Liver (tissue), 9 donors: ENCODE results near the gene LHFPL2. TPM values are rescaled to one million over a fixed set of nuclear protein-coding genes. Genes with fewer than 3 reads are reported as not detected.

Experiments
- DNase-seq: peaks from one replicate; pipeline ENCODE4 v3.0.0-alpha.2; 2017; ENCODE audit warnings: low spot score
- H3K27ac ChIP-seq, 2 donors: one replicate each; pipeline ENCODE4 v1.7.0; 2013; ENCODE audit warnings: inconsistent platforms in 2 of 2, low read length in 2 of 2, control low read depth in 1 of 2, low read depth in 1 of 2, mild to moderate bottlenecking in 1 of 2
- H3K27me3 ChIP-seq, 4 donors: one replicate each; pipeline versions ENCODE4 v1.6.1 to v1.7.0; 2013; ENCODE audit warnings: low read length in 3 of 4, inconsistent platforms in 1 of 4, mild to moderate bottlenecking in 1 of 4, moderate library complexity in 1 of 4; ENCODE audit not compliant: control insufficient read depth in 4 of 4, insufficient read depth in 4 of 4
- H3K36me3 ChIP-seq, 4 donors: one replicate each; pipeline versions ENCODE4 v1.6.1 to v1.7.0; 2013; ENCODE audit warnings: low read length in 3 of 4, mild to moderate bottlenecking in 3 of 4, low read depth in 1 of 4, moderate library complexity in 1 of 4; ENCODE audit not compliant: control insufficient read depth in 4 of 4, insufficient read depth in 3 of 4
- H3K4me1 ChIP-seq, 4 donors: one replicate each; pipeline versions ENCODE4 v1.6.1 to v1.7.0; 2013; ENCODE audit warnings: low read length in 3 of 4, mild to moderate bottlenecking in 3 of 4, moderate library complexity in 1 of 4; ENCODE audit not compliant: control insufficient read depth in 4 of 4, insufficient read depth in 4 of 4
- H3K4me3 ChIP-seq, 3 donors: one replicate each; pipeline versions ENCODE4 v1.6.1 to v1.7.0; 2013; ENCODE audit warnings: low read length in 3 of 3, control low read depth in 1 of 3, low read depth in 1 of 3, mild to moderate bottlenecking in 1 of 3
- H3K9ac ChIP-seq, 2 donors: one replicate each; pipeline ENCODE4 v1.7.0; 2013; ENCODE audit warnings: low read length in 2 of 2, mild to moderate bottlenecking in 2 of 2, moderate library complexity in 2 of 2, control low read depth in 1 of 2, low read depth in 1 of 2
- H3K9me3 ChIP-seq, 4 donors: one replicate each; pipeline versions ENCODE4 v1.6.1 to v1.7.0; 2013; ENCODE audit warnings: low read length in 3 of 4; ENCODE audit not compliant: control insufficient read depth in 4 of 4
- ATF3 ChIP-seq: IDR thresholded peaks from 2 replicates; pipeline ENCODE4 v1.6.1; 2016; ENCODE audit warnings: antibody characterized with exemption
- CTCF ChIP-seq: fragments of 150-350 bp; IDR thresholded peaks from 2 replicates; pipeline ENCODE4 v1.5.1; 2017; ENCODE audit warnings: improper control_type of control experiment, low read depth, low read length; ENCODE audit not compliant: missing input control
- EGR1 ChIP-seq, 2 donors: IDR thresholded peaks; 2 replicates each; pipeline ENCODE4 v1.6.1; 2016 to 2018; ENCODE audit warnings: antibody characterized with exemption in 2 of 2, low read depth in 2 of 2
- FOXA1 ChIP-seq: IDR thresholded peaks from 2 replicates; pipeline ENCODE4 v1.6.1; 2016; ENCODE audit warnings: antibody characterized with exemption
- FOXA2 ChIP-seq: IDR thresholded peaks from 2 replicates; pipeline ENCODE4 v1.6.1; 2016; ENCODE audit warnings: antibody characterized with exemption
- GABPA ChIP-seq, 2 donors: IDR thresholded peaks in 1 of 2; conservative IDR thresholded peaks in 1 of 2; 2 replicates each; pipeline ENCODE4 v1.6.1; 2016; ENCODE audit warnings: antibody characterized with exemption in 2 of 2, mild to moderate bottlenecking in 1 of 2, moderate library complexity in 1 of 2
- HNF4G ChIP-seq: IDR thresholded peaks from 2 replicates; pipeline ENCODE4 v1.6.1; 2016; ENCODE audit warnings: antibody characterized with exemption
- MAX ChIP-seq: IDR thresholded peaks from 2 replicates; pipeline ENCODE4 v1.6.1; 2016; ENCODE audit warnings: antibody characterized with exemption
- RAD21 ChIP-seq, 2 donors: IDR thresholded peaks; 2 replicates each; pipeline ENCODE4 v1.6.1; 2016; ENCODE audit warnings: antibody characterized with exemption in 2 of 2, mild to moderate bottlenecking in 2 of 2
- REST ChIP-seq: IDR thresholded peaks from 2 replicates; pipeline ENCODE4 v1.6.1; 2016; ENCODE audit warnings: antibody characterized with exemption, mild to moderate bottlenecking
- RXRA ChIP-seq, 2 donors: IDR thresholded peaks; 2 replicates each; pipeline ENCODE4 v1.6.1; 2017 to 2018; ENCODE audit warnings: antibody characterized with exemption in 2 of 2, mild to moderate bottlenecking in 1 of 2
- SP1 ChIP-seq: IDR thresholded peaks from 2 replicates; pipeline ENCODE4 v1.6.1; 2018; ENCODE audit warnings: antibody characterized with exemption, mild to moderate bottlenecking
- TAF1 ChIP-seq: conservative IDR thresholded peaks from 2 replicates; pipeline ENCODE4 v1.6.1; 2016; ENCODE audit warnings: antibody characterized with exemption, mild to moderate bottlenecking
- YY1 ChIP-seq: IDR thresholded peaks from 2 replicates; pipeline ENCODE4 v1.6.1; 2016; ENCODE audit warnings: antibody characterized with exemption, mild to moderate bottlenecking
- ZBTB33 ChIP-seq: IDR thresholded peaks from 2 replicates; pipeline ENCODE4 v1.6.1; 2016; ENCODE audit warnings: antibody characterized with exemption
- WGBS: extraction: QIAGEN DNeasy Blood & Tissue Kit; methylation state at CpG from one replicate; pipeline ENCODE4 v1.1.7; 2013; 5-methylcytosine and 5-hydroxymethylcytosine counted together
- polyA plus RNA-seq, 2 donors: library from polyadenylated mRNA; stranded (reverse) in 1 of 2; unstranded in 1 of 2; fragments of 200-250 nt in 1 of 2; fragments of >200 nt in 1 of 2; fragmentation: Nextera tagmentation in 1 of 2; extraction: Ambion mirVana in 1 of 2; gene quantifications; one replicate each; pipeline versions ENCODE4 v1.2.1 to v1.2.3, GENCODE V29; 2013 to 2015
- total RNA-seq, 2 donors: library from RNA; depleted of rRNA; stranded (reverse); fragments of >200 nt; gene quantifications; one replicate each; pipeline ENCODE4 v1.2.3, GENCODE V29; 2014
- donor health status: healthy.
- donor health status: healthy.
- donor health status: healthy.
- donor health status: healthy.
- donor health status: healthy.

LHFPL2 gene
- total and polyA plus RNA-seq, 4 donors = 1.6 to 9.4 (median 5.6) TPM

GRCh38 chr5:78607864-78608263 lies 40.7 kb downstream of the LHFPL2 start (continued):
- no peak for TF ChIP-seq ZBTB33
- no peak for TF ChIP-seq FOXA2
- no peak for TF ChIP-seq SP1
- no peak for TF ChIP-seq REST

GRCh38 chr5:78606241-78606640 lies 42.3 kb downstream of the LHFPL2 start:
- TF ChIP-seq FOXA1 = no peak
- no peak for TF ChIP-seq FOXA2
- TF ChIP-seq EGR1 (IDR thresholded peaks at IDR 0.05; ENCODE audit: low read depth in 2 of 2) = no peak
- TF ChIP-seq ATF3 = no peak
- no peak for TF ChIP-seq ZBTB33
- TF ChIP-seq HNF4G = no peak
- TF ChIP-seq RXRA (IDR thresholded peaks at IDR 0.05) = no peak
- TF ChIP-seq RAD21 (IDR thresholded peaks at IDR 0.05) = no peak
- no peak for TF ChIP-seq CTCF
- TF ChIP-seq YY1 = no peak
- no peak for TF ChIP-seq GABPA (IDR thresholded peaks at IDR 0.05 in 1 of 2, conservative IDR thresholded peaks at IDR 0.05 in 1 of 2)
- TF ChIP-seq TAF1 = no peak
- no peak for TF ChIP-seq MAX
- Histone ChIP-seq H3K9me3 (no peaks in the 10 kb centered on the region), H3K4me3 (no peak overlapping the region), H3K27me3 (no peaks in the 10 kb centered on the region), H3K4me1 (no peaks in the 10 kb centered on the region), H3K36me3 (no peaks in the 10 kb centered on the region), H3K9ac (no peak overlapping the region), H3K27ac (no peak overlapping the region)
- WGBS = 91% methylated on average over 4 of the region's 4 CpGs
- no peak for DNase-seq
